Large intestine (tissue), 1 donor: Measurements from ENCODE around the gene GABRQ. TPM values are rescaled to one million over a fixed set of nuclear protein-coding genes. Genes with fewer than 3 reads are reported as not detected.

Source experiments
- polyA plus RNA-seq: library from polyadenylated mRNA; unstranded; fragments of 120-200 nt; gene quantifications from one replicate; pipeline ENCODE4 v1.2.1, GENCODE V29; 2013

The GABRQ gene
- polyA plus RNA-seq, 1 donor: 0.40 TPM

Other genes with a start within 250 kb of the GABRQ start
- 0.42 TPM for gene GABRA3, start 186.6 kb upstream of the GABRQ start, polyA plus RNA-seq
- not detected for gene MAGEA3, start 60.9 kb downstream of the GABRQ start, polyA plus RNA-seq
- not detected for gene CSAG2, start 71.4 kb downstream of the GABRQ start, polyA plus RNA-seq
- not detected for gene MAGEA2B, start 76.7 kb downstream of the GABRQ start, polyA plus RNA-seq
- not detected for gene CSAG1, start 95.8 kb downstream of the GABRQ start, polyA plus RNA-seq
- gene MAGEA12, start 95.9 kb downstream of the GABRQ start, polyA plus RNA-seq: not detected
- gene MAGEA2, start 115.9 kb downstream of the GABRQ start, polyA plus RNA-seq: not detected
- gene CSAG3, start 121.3 kb downstream of the GABRQ start, polyA plus RNA-seq: not detected
- not detected for gene MAGEA6, start 131.8 kb downstream of the GABRQ start, polyA plus RNA-seq
- gene CETN2, start 192.9 kb downstream of the GABRQ start, polyA plus RNA-seq: 37.0 TPM
- 19.7 TPM for gene NSDHL, start 193.2 kb downstream of the GABRQ start, polyA plus RNA-seq